ENCODE measurements around the gene RALY.

- TF ChIP-seq REST (IDR thresholded peaks at IDR 0.05; ENCODE audit: low read depth): no peak
- TF ChIP-seq CTCF (IDR thresholded peaks at IDR 0.05 in 2 of 3, conservative IDR thresholded peaks at IDR 0.05 in 1 of 3; ENCODE audit: borderline replicate concordance in 1 of 3, insufficient read depth in 1 of 3, low read depth in 2 of 3, low read length in 2 of 3): no peak
- TF ChIP-seq CEBPB (IDR thresholded peaks at IDR 0.05; ENCODE audit: low read depth): no peak
- no peak for TF ChIP-seq POLR2A (IDR thresholded peaks at IDR 0.05; ENCODE audit: borderline replicate concordance, extremely low read depth, insufficient read depth, insufficient read length)
- TF ChIP-seq FOSL1 (IDR thresholded peaks at IDR 0.05; ENCODE audit: low read depth): no peak
- no peak for TF ChIP-seq TCF7L2 (IDR thresholded peaks at IDR 0.05; ENCODE audit: borderline replicate concordance, extremely low read depth, insufficient read depth, insufficient read length)
- TF ChIP-seq POLR2AphosphoS5 (IDR thresholded peaks at IDR 0.05; ENCODE audit: low read depth, low read length): no peak
Measured at GRCh38 chr20:33951171-33951570, 42.5 kb upstream of the RALY start.

All from HCT116 (cell line).